Measurements from ENCODE around the gene HSD17B3. TPM values are rescaled to one million over a fixed set of nuclear protein-coding genes. Genes with fewer than 3 reads are reported as not detected.

HSD17B3 gene
- total and polyA plus RNA-seq, 8 donors, result 0.26 to 1.8 (median 0.52) TPM; not detected in 1

DNA sequence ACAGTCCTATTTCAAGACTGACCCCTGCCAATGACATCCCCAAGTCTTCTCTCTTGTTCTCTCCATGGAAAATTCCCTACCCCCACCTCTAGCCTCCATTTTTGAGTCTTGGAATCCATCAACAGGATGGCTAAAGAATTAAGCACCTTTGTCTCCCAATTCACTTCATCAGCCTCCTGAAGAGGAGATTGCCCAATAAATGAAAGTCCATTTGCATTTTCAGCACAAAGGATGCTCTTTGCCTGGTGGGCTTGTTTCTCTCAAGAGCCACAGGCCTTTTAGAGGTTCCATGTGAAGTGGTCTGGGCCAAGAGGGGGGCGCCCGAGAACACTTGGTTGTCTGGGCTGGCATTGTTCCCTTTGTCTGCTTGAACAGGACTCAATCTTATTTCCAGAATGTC is 12.6 kb downstream of the HSD17B3 start:
- Histone ChIP-seq H3K27me3 (no peaks in the 10 kb centered on the region), H3K4me3 (no peak overlapping the region), H3K9me3 (peaks cover 0 to 10% of the 10 kb centered on the region in 2 donors), H3K36me3 (no peaks in the 10 kb centered on the region), H3K4me1 (no peaks in the 10 kb centered on the region), H3K27ac (no peak overlapping the region)
- ATAC-seq, result no peak
- DNase-seq, result no peak
- TF ChIP-seq, protein P1, sequence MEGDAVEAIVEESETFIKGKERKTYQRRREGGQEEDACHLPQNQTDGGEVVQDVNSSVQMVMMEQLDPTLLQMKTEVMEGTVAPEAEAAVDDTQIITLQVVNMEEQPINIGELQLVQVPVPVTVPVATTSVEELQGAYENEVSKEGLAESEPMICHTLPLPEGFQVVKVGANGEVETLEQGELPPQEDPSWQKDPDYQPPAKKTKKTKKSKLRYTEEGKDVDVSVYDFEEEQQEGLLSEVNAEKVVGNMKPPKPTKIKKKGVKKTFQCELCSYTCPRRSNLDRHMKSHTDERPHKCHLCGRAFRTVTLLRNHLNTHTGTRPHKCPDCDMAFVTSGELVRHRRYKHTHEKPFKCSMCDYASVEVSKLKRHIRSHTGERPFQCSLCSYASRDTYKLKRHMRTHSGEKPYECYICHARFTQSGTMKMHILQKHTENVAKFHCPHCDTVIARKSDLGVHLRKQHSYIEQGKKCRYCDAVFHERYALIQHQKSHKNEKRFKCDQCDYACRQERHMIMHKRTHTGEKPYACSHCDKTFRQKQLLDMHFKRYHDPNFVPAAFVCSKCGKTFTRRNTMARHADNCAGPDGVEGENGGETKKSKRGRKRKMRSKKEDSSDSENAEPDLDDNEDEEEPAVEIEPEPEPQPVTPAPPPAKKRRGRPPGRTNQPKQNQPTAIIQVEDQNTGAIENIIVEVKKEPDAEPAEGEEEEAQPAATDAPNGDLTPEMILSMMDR (IDR thresholded peaks at IDR 0.05), result no peak
- intact Hi-C loops (cut with DNase I), result no loop called here

DNA sequence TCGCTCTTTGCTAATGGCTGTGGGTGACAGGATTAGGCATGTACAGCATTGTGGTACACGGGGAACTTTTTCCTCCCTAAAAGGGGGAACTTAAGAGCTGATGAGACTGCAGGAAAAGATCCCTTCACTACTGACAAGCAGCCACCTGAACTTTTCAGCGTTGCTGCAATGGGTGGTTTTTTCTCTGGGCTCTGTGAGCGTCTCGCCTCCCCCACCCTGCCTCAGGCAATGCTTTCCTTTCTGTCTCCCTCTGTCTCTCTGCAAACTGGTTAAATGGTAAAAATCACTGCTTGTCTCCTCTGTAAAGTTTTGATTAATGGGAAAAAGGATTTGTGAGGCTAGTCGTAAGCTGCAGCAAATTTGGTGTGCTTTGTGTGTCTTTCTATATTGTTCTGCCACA is 20.3 kb downstream of the HSD17B3 start:
- no peaks in the 10 kb centered on the region for H3K36me3 ChIP-seq
- intact Hi-C loops (cut with DNase I), result no loop called here
- no peak overlapping the region for H3K4me3 ChIP-seq
- H3K27ac ChIP-seq, result no peak overlapping the region
- H3K9me3 ChIP-seq, result peaks cover 0 to 21% of the 10 kb centered on the region in 2 donors
- H3K27me3 ChIP-seq, result no peaks in the 10 kb centered on the region
- ATAC-seq (no peak), DNase-seq (no peak)
- no peaks in the 10 kb centered on the region for H3K4me1 ChIP-seq
- TF ChIP-seq, protein P1 (IDR thresholded peaks at IDR 0.05), result no peak

DNA sequence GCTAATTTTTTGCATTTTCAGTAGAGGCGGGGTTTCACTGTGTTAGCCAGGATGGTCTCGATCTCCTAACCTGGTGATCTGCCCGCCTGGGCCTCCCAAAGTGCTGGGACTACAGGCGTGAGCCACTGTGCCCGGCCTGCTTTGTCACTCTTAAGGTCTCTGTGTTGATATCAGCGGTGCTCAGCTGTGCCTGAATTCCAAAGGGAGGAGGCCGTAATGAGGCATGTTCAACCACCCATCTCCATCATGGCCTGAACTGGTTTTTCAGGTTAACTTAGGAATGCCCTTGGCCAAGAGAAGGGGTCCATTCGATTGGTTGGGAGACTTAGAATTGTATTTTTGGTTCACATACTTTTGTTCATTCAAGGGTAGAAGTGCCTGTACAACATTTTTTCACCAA is 22.0 kb downstream of the HSD17B3 start:
- DNase-seq, result peak in 1 of 4 donors; percentile 71
- Histone ChIP-seq H3K27ac (no peak overlapping the region), H3K4me3 (no peak overlapping the region), H3K36me3 (no peaks in the 10 kb centered on the region), H3K27me3 (no peaks in the 10 kb centered on the region), H3K9me3 (peaks cover 0 to 29% of the 10 kb centered on the region in 2 donors), H3K4me1 (no peaks in the 10 kb centered on the region)
- TF ChIP-seq, protein P1 (IDR thresholded peaks at IDR 0.05), result no peak
- intact Hi-C loops (cut with DNase I), result no loop called here
- ATAC-seq, result peak; percentile 77

DNA sequence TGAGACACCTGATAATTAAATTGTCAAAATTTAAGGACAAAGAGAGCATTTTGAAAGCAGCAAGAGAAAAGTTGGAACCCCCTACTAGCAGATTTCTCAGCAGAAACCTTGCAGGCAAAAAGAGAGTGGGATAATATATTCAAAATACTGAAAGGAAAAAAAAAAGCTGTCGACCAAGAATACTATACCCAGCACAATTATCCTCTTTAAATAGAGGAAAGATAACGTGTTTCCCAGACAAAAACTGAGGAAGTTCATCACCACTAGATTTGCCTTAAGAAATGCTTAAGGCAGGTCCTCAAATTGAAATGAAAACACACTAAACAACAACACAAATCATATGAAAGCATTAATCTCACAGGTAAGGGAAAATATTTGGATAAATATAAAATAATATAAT is 27.0 kb downstream of the HSD17B3 start:
- no peak for DNase-seq
- Histone ChIP-seq H3K27me3 (no peaks in the 10 kb centered on the region), H3K9me3 (peaks cover 0 to 27% of the 10 kb centered on the region in 2 donors), H3K4me1 (no peaks in the 10 kb centered on the region), H3K27ac (no peak overlapping the region), H3K36me3 (no peaks in the 10 kb centered on the region), H3K4me3 (no peak overlapping the region)
- no peak for ATAC-seq
- intact Hi-C loops (cut with DNase I), result no loop called here
- TF ChIP-seq, protein P1 (IDR thresholded peaks at IDR 0.05), result no peak

DNA sequence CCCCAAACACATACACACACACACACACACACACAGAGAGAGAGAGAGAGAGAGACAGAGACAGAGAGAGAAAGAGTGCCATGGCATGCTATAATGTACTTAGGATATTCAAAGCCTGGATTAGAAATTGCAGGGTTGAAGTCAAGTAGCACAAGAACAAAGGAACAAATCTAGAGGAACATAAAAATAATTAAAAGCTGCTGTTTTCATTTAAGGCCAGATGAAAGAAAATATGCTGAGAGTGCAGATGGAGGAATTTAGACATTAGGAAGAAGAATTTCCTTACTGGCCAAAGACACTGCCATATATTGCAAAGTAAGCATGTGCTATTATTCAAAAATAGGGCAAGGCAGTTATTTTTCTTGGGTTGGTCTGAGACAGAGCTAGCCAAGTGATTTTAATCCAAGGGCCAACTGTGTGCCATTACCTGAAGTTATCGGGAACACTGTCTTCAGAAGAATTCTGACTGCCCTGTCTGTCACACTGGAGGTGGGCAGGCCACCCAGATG is 31.7 kb downstream of the HSD17B3 start:
- Histone ChIP-seq H3K36me3 (no peaks in the 10 kb centered on the region), H3K4me1 (no peaks in the 10 kb centered on the region), H3K9me3 (peaks cover 0 to 18% of the 10 kb centered on the region in 2 donors), H3K27ac (no peak overlapping the region), H3K4me3 (no peak overlapping the region), H3K27me3 (no peaks in the 10 kb centered on the region)
- intact Hi-C loops (cut with DNase I), result no loop called here
- DNase-seq (no peak), ATAC-seq (no peak)
- TF ChIP-seq, protein P1 (IDR thresholded peaks at IDR 0.05), result no peak

All from left lung (tissue), 10 donors.